HG03175 (cell line): ENCODE results near the gene PDPK1.

Experiments
- ATAC-seq: cut with Tn5 transposase; IDR thresholded peaks from one replicate; pipeline ENCODE4 v1.9.1; 2021; ENCODE audit warnings: mild to moderate bottlenecking, moderate library complexity; ENCODE audit not compliant: unreplicated experiment

Gene PDPK1

DNA sequence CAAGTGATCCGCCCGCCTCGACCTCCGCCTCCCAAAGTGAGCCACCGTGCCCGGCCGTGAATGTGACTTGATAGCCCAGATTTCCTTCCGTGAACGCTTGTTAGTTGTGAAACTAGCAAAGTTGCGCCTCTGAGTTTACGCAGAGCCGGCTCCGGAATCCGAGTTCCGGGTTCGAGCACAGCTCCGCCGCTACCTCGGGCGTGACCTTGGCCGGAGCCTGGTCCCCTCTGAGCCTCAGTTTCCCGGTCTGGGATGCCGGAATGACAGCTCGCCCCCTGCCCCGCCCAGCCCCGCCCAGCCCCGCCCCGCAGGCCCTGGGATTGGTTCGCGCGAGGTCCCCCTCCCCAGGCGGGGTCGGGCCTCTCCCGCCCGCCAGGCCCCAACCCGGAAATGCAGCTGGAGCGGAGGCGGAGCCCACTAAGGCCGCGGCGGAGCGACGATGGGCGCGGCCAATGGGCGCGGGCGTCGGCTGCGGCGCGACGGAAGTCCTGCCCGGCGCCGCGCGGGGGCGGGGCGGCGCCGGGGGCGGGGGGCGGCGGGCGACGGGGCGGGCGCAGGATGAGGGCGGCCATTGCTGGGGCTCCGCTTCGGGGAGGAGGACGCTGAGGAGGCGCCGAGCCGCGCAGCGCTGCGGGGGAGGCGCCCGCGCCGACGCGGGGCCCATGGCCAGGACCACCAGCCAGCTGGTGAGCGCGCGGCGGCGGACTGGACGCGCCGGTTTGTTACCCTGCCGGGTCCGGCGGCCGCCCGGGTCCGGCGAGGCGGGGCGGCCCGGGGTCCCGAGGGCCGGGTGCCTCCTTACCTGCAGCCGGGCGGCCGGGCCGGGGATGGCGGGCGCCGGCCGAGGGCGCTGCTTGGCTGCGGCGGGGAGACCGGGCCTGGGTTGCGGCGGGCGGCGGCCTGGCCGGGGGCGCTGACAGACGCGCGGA is at the start of gene PDPK1:
Gene PDPK1, plus strand, starts transcription at position 571 of the 929 bp plus-strand sequence. Its CDS starts 92 bp downstream, at position 663.
- ATAC-seq = peak; percentile 87

DNA sequence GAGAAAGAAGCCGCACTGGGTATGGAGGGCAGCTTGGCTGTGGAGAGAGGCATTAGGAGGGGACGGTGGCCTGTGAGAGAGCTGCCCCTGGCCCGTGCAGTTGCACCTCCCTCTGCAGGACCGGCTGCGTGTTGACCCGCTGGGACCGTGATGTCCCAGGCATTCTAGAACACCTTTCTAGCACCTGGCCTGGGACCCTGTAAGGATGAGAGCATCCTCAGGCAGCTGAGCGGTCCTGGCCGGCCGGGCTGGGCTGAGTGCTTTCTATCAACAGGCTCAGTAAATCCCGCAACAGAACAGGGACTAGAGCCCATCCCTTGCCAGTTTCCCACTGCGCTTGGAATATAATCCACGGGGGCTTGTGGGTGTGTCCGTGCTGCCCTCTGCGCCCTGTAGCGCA is 48.2 kb upstream of the PDPK1 start:
- ATAC-seq = no peak

DNA sequence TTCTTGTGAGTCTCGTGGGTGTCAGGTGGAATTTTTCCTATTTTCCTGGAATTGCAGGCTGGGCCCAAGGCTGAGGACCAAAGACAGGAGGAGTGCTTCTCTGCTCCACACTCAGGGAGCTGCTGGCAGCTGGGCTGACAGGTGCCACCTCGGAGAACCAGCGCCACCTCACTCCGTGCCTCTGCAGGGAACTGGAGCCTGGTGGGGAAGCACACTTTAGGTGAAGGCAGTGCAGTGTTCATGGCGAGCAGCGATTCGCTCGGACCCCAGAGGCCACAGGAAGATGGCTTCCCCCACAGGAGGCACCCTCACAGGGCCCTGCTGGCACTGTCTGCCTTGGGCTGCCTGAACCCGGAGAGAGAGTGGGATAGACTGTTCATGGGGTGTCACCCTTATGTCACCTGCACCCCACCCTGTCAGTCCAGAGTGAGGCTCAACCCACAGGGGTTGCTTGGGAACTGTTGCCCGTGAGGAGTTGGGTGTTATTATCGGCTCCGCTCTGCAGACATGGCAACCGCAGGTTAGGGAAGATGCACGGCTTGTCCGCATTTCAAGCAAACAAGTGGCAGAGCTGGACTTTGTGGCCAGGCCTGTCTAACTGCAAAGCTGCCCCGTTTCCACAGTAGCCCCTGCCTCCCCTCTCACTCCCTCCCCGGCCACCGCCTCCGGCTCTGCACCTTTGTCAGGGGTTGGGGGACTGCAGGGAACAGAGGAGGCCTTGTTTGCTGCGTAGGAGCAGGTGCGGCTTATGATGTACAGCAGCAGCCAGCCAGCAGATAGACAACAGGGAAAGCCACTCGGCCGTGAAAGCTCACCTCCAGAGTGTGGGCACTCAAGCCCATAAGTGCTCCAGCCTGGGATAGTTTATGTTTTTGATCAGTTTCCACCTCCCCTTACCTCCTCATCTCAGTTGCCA is 47.4 kb upstream of the PDPK1 start:
- no peak for ATAC-seq

- ATAC-seq = no peak
Measured at GRCh38 chr16:2492292-2492691, 45.5 kb upstream of the PDPK1 start.

DNA sequence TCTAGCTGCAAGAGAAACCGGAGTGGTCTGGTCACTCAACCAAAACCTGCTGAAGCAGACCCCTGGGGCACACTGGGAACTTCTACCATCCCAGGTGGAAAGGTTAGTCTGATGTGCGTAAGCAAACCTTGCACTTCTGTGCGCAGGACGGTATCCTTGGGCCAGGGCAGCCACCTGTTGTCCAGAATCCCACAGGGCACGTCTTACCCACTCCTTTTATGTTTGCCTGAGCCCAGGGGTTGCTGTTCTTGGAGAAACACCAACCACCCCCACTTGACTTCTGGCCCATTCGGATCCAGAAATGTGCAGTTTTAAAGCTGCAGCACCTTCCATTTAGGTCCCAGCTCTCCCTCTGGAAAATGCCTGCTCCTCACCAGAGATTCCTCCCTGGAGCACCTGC is 44.2 kb upstream of the PDPK1 start:
- ATAC-seq = no peak

DNA sequence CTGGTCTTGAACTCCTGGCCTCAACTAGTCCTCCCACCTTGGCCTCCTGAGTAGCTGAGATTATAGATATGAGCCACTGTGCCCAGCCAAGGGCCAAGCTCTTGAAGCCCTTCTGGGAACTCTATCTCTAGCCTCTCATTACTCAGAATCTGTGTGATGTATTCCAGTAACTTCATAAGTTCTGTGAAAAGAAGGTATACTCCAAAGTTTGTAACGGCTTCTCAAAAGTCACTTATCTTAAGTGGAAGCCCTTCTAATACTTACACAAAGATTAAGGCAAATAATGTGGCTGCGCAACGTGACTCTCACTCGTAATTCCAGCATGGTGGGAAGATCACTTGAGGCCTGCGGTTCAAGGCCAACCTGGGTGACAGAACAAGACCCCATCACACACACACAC is 43.2 kb upstream of the PDPK1 start:
- no peak for ATAC-seq

DNA sequence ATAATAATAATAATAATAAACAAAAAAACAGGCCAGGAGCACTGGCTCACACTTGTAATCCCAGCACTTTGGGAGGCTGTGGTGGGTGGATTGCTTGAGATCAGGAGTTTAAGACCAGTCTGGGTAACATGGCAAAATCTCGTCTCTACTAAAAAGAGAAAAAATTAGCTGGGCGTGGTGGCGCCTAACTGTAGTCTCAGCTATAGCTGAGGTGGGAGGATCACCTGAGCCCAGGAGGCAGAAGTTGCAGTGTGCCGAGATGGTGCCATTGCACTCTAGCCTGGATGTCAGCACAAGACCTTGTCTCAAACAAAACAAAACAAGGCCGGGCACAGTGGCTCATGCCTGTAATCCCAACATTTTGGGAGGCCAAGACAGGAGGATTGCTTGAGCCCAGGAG is 42.8 kb upstream of the PDPK1 start:
- ATAC-seq = no peak

DNA sequence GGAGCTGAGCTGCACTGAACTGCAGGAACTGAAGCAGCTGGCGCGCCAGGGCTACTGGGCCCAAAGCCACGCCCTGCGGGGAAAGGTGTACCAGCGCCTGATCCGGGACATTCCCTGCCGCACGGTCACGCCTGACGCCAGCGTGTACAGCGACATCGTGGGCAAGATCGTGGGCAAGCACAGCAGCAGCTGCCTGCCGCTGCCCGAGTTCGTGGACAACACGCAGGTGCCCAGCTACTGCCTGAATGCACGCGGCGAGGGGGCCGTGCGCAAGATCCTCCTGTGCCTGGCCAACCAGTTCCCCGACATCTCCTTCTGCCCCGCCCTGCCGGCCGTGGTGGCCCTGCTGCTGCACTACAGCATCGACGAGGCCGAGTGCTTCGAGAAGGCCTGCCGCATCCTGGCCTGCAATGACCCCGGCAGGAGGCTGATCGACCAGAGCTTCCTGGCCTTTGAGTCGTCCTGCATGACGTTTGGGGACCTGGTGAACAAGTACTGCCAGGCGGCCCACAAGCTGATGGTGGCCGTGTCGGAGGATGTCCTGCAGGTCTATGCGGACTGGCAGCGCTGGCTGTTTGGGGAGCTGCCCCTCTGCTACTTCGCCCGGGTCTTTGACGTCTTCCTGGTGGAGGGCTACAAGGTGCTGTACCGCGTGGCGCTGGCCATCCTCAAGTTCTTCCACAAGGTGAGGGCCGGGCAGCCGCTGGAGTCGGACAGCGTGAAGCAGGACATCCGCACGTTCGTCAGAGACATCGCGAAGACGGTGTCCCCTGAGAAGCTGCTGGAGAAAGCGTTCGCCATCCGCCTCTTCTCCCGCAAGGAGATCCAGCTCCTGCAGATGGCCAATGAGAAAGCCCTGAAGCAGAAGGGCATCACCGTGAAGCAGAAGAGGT is 41.4 kb upstream of the PDPK1 start:
- ATAC-seq = no peak

GRCh38 chr16:2497116-2497630 is 40.6 kb upstream of the PDPK1 start:
- no peak for ATAC-seq

DNA sequence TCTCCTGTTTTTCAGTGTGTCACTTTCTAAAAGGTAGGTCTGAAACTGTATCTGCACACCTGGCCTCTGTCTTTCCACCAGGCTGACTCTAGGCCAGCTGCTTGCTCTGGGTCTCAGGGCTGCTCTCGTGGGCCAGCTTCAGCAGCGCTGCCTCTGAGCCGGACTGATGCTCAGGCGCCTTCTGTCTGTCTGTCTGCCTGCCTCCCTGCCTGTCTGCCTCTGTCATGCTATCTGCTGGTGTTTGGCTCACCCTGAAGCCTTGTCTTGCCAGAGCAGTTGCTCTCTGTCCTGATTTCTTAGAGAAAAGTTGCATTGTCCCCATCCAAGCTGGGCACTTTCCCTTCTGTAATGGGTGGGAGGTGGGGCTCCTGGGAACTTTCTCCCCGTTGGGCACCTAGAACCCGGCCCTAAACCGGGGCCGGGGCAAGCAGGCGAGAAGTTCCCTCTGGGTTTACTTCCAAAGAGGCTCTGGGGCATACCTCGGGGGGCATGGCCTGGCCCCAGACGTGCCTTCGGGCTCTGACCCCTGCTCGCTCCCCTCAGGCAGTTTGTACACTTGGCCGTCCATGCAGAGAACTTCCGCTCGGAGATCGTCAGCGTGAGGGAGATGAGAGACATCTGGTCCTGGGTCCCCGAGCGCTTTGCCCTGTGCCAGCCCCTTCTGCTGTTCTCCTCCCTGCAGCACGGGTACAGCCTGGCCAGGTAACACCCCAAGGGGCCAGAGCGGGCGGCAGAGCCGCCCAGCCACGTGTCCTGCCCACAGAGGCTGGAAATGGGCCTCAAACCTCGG is 39.9 kb upstream of the PDPK1 start:
- no peak for ATAC-seq

DNA sequence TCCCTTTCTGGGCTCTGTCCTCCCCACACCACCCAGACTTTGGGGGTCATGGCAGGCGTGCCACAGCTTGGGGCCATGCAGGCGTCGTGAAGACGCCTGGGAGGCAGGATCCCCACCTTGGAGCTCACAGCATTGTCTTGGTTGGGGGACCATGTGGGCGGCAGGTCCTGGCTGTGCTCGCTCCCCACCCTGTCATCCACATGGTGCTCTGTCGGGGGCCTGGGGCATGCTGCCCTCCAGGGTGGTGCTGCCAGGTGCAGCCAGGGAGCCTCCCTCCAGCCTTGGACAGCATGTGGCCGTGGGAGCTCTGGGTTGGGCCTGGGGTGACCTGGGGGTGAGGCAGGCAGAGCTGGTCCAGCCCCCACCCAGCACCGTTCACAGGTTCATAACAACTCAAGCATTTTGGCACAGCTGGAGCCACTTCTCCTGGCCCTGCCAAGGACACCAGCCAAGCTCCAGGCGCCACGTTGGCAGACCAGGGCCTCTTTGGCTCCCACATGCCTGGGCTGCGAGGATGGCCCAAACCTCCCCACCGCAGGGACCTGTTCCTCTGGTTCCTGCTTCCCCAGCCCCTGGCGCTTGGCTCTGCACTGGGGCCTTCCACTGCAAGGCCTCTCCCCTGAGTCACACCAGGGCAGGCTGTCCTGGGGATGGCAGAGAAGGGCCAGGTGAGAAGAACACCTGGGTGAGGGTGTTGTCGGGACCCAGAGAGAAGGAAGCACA is 39.1 kb upstream of the PDPK1 start:
- ATAC-seq = no peak

- ATAC-seq = no peak
Measured at GRCh38 chr16:2499454-2499853, 38.4 kb upstream of the PDPK1 start.

- ATAC-seq = no peak
Measured at GRCh38 chr16:2499890-2500429, 37.9 kb upstream of the PDPK1 start.

DNA sequence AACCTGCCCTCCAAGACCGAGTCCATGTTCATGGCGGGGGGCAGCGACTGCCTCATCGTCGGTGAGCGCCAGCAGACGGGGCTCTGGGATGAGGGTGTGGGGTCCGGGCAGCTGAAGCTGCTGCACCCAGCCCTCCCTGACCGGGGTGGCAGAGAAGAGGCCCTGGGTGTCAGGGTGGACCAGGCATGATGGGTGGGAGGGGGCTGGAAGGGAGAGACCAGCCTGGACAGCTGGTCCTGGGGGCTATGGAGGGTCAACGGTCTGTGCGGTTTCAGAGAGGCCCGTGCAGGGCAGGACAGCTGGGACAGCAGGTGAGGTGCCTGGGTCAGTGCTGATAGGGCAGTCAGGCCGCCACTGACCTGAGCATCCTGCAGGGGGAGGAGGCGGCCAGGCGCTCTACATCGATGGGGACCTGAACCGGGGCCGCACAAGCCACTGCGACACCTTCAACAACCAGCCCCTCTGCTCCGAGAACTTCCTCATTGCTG is 37.3 kb upstream of the PDPK1 start:
- no peak for ATAC-seq

DNA sequence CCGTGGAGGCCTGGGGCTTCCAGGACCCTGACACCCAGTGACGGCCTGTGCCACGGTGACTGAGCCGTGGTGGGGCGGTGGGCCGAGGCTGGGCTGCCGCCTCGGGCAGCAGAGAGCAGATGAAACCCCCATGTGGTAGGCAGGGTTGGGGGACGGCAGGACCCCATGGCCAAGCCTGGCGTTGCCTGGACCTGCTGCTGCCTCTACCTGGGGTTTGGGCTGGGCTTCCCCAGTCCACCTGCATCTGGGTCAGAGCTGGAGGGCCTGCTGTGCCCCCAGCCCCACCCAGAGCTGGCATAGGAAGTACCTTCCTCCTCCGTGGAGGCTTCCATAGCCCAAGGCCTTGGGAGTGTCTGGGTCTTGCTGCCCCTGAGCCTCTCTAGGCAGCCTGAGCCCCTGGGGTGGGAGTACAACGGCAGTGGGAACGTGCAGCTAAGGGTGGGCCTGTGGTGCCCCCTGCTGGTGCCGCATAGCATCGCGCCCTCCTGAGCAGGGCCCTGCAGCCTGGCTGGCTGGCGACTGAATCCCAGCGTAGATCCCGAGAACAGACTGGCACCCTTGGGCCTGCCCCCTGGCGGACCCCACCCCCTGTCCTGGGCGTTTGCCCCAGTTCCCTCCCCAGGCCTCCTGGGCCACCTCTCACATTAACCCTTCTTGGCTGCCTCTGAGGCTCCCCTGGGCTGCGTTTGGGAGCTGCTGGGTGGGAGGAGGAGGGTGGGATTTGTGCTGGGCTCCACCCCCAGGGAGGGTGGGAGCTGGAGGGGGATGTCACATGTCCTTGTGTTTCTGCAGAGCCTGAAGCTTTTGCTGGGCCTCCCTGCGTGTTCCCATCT is 36.7 kb upstream of the PDPK1 start:
- ATAC-seq = no peak

GRCh38 chr16:2501946-2502895 is 35.6 kb upstream of the PDPK1 start:
- no peak for ATAC-seq

DNA sequence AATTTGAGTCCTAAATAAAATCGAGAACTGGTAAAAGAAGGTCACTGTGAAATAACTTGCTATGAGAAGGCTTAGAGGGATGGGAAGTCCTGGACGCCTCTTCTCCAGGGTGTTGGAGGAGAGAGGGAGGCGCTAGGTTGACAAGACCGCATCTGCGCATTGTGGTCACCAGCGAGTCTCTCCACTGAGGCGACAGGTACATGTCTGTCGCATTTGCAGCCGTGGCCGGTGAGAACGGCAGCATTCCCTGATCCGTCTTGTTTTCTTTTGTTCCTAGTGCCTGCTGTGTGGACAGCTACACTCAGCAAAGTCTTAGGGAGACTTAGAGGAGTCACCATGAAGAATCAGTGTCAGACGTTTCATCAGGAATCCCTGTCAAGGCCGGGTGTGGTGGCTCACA is 32.1 kb upstream of the PDPK1 start:
- no peak for ATAC-seq
